Measurements from ENCODE around the gene ATP2B2.

DNA sequence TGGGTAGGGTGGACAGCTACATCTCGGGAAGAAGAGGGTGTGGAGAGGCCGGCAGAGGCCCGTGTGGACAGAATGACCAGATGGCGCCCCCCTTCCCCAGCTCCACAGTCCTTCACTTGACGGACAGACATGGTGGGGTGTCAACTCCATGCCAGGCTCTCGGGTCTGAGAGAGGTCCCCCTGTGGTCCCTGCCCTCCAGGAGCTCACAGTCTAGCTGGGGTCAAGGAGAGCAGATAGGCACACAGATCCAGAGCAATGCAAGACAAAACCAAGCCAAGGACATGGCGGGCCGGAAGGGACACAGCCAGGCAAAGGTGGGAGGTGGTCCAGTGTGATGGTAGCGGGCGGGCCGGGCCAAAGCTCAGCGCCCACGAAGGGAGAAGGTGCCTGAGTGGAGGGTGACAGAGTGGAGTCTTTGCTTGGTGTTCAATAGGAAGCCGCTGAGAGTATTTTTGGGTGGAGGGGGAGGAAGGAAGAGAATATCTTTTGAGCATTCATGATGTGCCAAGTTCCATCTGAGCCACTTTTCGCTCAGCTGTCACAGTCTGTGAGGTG, 112.4 kb downstream of the ATP2B2 start:
- TF ChIP-seq, protein P1, sequence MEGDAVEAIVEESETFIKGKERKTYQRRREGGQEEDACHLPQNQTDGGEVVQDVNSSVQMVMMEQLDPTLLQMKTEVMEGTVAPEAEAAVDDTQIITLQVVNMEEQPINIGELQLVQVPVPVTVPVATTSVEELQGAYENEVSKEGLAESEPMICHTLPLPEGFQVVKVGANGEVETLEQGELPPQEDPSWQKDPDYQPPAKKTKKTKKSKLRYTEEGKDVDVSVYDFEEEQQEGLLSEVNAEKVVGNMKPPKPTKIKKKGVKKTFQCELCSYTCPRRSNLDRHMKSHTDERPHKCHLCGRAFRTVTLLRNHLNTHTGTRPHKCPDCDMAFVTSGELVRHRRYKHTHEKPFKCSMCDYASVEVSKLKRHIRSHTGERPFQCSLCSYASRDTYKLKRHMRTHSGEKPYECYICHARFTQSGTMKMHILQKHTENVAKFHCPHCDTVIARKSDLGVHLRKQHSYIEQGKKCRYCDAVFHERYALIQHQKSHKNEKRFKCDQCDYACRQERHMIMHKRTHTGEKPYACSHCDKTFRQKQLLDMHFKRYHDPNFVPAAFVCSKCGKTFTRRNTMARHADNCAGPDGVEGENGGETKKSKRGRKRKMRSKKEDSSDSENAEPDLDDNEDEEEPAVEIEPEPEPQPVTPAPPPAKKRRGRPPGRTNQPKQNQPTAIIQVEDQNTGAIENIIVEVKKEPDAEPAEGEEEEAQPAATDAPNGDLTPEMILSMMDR (IDR thresholded peaks at IDR 0.05), result no peak
- TF ChIP-seq POLR2A (IDR thresholded peaks at IDR 0.05), result no peak
